DMS153 treated with DMSO at 0.1 percent for 48 hours (cell line): ENCODE data around the gene FBXO2.

ENCODE experiments used
- DNase-seq: peaks from one replicate; lab custom pipeline; 2025; ENCODE audit not compliant: unreplicated experiment; lab: John Stamatoyannopoulos, UW

FBXO2 gene

DNA sequence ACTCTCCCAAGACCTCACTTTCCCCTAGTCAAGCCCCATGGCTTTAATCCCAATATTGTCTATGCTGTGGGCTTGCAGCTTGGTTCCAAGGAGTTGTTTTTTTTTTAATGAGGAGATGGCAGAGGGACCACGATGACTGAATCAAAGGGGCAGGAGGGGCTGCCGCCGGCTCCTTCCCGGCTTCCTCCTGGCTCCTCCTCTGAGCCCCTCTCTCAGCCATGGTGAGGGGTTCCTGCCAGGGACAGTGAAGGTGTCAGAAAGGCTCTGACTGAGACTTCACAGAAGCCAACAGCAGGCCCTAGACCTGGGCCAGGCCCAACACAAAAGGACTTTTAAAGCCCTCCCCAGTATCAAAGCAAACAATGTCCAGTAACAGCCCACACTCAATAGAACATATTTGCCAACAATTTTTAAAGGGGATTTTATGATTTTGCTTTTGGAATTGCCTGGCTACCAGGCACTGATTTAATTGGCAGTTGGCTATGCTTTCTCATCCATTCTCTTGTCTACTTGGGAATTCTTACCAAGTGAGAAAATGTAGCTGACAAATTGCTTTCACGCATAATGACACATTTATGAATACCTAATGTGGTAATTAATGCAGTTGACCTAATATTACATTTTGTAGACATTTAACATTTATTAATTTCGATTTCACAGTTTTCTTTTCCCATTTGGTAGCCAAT, 54.2 kb downstream of the FBXO2 start:
- DNase-seq: peak; percentile 21

DNA sequence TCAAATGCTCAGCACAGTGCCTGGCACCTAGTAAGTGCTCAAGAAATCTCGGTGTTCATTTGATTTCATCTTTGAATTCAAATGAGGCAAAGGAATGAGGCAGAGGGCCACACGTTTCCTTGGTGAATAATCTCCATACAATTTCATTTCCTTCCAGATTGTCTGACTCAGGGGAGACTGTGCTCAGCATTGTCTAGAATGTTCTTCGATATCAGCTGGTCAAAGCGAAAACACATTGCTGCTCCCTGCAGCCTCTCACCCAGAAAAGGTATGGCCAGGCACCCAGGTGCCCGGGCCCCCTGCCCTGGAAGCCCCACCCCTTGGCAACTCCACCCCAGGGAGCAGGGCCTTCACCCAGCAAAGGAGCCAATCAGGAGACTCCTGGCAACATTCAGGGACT, 55.8 kb downstream of the FBXO2 start:
- DNase-seq: no peak
